HPDE6-E6E7 (cell line): ENCODE data around the gene APOC4.
"Not testable (repeated sequence)": the region's sequence is repeated elsewhere in the genome, so short reads cannot be mapped to it uniquely, and the experiment has no call there.

Experiments
- DNase-seq: peaks from one replicate; pipeline ENCODE4 v3.0.0; 2011; ENCODE audit warnings: missing footprints; ENCODE audit errors: extremely low spot score

Gene APOC4

GRCh38 chr19:44942067-44942571 is at the start of gene APOC4:
APOC4 (plus strand) TSS chr19:44942237; CDS start chr19:44942278, 41 bp downstream.
- DNase-seq: no peak

- DNase-seq: no peak
Observed at GRCh38 chr19:44892932-44893331, 49.1 kb upstream of the APOC4 start.

DNA sequence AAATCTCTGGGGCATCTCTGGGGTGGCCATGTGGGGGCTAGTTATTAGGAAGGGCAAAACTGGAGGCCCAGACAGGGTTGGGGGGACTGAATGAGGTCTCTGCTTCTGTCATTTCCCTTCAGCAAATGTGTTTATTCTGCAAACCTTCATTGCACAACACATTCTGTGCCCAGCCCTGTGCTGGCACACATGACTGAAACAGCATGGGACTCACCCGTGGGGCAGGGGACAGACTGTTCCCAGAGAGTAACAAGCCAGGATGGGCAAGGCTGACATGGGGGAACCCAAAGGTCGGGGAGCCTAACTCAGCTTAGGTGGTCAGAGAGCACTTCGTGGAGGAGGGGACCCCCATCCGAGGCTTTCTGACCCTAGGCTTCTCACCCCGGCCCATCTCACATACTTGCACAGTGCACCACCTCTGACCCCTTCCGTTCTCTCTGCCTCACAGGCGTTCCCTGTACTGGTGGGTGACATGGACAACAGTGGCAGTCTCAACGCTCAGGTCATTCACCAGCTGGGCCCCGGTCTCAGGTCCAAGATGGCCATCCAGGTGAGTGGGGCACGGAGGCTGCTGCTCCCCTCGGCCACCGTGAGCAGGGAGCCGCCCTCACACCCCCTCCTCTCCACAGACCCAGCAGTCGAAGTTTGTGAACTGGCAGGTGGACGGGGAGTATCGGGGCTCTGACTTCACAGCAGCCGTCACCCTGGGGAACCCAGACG is 48.5 kb upstream of the APOC4 start:
- DNase-seq: no peak

DNA sequence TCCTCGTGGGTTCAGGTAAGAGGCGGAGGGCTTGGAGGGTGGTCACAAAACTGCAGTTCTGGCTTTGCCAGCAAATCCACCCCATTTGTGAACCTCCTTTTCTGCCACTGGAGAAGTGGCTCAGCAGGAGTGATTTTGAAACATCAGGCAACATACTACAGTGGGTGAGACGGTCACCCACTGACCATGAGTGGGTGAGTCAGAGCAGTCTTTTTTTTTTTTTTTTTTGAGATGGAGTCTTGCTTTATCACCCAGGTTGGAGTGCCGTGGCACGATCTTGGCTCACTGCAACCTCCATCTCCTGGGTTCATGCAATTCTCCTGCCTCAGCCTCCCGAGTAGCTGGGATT is 48.0 kb upstream of the APOC4 start:
- DNase-seq: no peak

GRCh38 chr19:44894946-44895345 is 47.1 kb upstream of the APOC4 start:
- DNase-seq: no peak

GRCh38 chr19:44897835-44898234 is 44.2 kb upstream of the APOC4 start:
- no peak for DNase-seq

DNA sequence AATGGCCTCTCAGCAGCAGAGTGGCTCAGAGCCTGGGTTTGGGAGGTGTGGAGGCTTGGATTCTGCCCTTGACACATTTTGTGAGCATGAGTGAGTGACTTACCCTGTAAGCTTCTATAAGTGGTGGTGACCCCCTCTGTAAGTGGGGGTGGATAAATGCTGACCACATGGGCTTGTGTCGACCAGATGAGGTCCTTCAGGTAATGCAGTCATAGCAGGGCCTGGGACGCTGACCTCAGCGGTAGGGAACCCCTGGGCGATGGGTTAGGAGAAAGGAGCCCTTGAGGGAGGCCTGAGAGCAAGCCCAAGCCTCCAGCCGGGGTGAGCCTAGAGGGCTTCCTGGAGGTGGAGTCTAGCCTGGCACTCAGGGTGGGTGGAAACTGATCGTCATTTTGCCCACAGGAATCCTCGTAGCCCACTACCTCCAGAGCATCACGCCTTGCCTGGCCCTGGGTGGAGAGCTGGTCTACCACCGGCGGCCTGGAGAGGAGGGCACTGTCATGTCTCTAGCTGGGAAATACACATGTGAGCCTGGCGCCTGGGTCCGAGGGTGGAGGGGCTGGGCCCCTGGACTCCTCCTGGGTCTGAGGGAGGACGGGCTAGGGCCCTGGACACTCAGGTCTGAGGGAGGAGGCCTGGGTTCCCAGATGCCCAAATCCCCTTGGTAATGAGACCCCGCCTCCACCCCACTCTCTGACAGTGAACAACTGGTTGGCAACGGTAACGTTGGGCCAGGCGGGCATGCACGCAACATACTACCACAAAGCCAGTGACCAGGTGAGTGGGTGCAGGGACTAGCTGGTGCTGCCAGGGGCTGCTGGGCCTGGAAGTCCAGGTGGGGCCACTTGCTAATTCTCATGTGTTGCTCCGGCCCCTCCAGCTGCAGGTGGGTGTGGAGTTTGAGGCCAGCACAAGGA is 41.5 kb upstream of the APOC4 start:
- DNase-seq: no peak

- no peak for DNase-seq
Observed at GRCh38 chr19:44903216-44903601, 38.8 kb upstream of the APOC4 start.

- DNase-seq: peak; percentile 36
Observed at GRCh38 chr19:44903602-44904425, 38.2 kb upstream of the APOC4 start.

GRCh38 chr19:44904426-44904994 is 37.5 kb upstream of the APOC4 start:
- DNase-seq: no peak

DNA sequence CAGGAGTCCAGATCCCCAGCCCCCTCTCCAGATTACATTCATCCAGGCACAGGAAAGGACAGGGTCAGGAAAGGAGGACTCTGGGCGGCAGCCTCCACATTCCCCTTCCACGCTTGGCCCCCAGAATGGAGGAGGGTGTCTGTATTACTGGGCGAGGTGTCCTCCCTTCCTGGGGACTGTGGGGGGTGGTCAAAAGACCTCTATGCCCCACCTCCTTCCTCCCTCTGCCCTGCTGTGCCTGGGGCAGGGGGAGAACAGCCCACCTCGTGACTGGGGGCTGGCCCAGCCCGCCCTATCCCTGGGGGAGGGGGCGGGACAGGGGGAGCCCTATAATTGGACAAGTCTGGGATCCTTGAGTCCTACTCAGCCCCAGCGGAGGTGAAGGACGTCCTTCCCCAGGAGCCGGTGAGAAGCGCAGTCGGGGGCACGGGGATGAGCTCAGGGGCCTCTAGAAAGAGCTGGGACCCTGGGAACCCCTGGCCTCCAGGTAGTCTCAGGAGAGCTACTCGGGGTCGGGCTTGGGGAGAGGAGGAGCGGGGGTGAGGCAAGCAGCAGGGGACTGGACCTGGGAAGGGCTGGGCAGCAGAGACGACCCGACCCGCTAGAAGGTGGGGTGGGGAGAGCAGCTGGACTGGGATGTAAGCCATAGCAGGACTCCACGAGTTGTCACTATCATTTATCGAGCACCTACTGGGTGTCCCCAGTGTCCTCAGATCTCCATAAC is 36.4 kb upstream of the APOC4 start, which contains the start of gene APOE:
Gene APOE (plus strand): TSS at position 360 of the 724 bp plus-strand sequence. CDS start 829 bp downstream, outside the sequence.
- no peak for DNase-seq

- no peak for DNase-seq
Observed at GRCh38 chr19:44907613-44908012, 34.4 kb upstream of the APOC4 start.

- DNase-seq: no peak
Observed at GRCh38 chr19:44908074-44908835, 33.8 kb upstream of the APOC4 start.

DNA sequence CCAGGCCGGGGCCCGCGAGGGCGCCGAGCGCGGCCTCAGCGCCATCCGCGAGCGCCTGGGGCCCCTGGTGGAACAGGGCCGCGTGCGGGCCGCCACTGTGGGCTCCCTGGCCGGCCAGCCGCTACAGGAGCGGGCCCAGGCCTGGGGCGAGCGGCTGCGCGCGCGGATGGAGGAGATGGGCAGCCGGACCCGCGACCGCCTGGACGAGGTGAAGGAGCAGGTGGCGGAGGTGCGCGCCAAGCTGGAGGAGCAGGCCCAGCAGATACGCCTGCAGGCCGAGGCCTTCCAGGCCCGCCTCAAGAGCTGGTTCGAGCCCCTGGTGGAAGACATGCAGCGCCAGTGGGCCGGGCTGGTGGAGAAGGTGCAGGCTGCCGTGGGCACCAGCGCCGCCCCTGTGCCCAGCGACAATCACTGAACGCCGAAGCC is 33.2 kb upstream of the APOC4 start:
- DNase-seq: no peak

GRCh38 chr19:44909775-44910174 is 32.3 kb upstream of the APOC4 start:
- DNase-seq: no peak

GRCh38 chr19:44911896-44912295 is 30.1 kb upstream of the APOC4 start:
- not testable (repeated sequence) for DNase-seq

DNA sequence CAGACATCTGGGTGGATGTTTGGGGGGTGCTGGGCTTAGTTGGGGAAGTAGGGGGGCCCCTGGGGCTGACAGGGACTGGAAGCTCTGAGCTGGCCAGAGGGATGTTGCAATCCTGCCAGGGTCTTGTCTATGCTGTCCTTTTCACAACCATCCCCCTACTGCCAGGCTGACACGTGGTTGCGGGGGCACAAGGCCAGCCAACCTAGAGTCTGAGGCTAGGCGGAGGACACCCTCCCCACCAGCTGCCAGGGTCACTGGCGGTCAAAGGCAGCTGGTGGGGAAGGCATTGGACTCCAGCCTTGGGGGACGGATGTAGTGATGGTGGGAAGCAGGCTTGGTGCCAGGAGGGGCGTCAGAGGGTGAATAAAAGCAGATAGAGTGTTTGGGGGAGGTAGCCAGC is 29.2 kb upstream of the APOC4 start:
- DNase-seq: no peak

GRCh38 chr19:44913512-44914432 is 28.3 kb upstream of the APOC4 start:
- not testable (repeated sequence) for DNase-seq
